ENCODE data around the gene CFAP210. TPM values are rescaled to one million over a fixed set of nuclear protein-coding genes. Genes with fewer than 3 reads are reported as not detected.
"Not testable (repeated sequence)": the region's sequence is repeated elsewhere in the genome, so short reads cannot be mapped to it uniquely, and the experiment has no call there.

Gene CFAP210
- total RNA-seq, 1 donor from 2014 or later: 0.40 TPM

DNA sequence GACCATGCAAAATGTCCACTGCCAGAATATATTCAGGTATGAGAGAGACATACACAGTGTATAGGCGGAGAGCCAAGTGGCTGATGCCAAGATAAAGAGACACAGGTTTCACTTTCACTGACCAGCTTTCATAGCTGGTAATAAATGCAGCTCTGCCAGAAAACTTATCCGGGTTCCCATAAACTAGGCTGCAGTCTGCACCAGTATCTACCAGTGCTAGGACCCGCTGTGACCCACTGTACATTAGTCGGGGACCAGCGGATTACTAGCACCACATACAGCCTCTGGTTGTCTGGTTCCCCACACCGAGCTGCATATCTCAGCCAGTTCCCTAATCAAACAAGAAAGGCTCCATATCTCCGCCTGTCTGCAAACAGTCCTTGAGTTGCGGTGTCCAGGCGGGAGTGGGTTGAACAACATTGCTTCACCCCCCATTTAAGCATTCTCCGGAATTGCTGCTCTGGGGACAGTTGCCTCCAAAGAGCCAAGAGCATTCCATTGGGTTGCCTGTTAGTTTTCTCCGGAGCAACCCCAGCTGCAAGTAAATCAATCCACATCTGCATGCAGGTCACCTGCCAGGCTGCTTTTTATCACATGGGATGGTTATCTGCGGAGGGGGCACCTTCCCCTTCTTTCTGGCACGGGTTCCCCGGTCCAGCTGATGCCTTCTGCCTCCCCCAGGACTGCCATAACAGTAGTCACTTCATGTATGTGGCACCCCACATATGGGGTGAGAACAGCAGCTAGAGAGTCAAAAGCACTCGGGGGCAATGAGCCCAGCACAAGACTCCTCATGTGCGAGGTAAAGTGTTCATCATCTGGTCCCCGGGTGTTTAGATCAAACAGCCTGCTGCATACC, 21.4 kb upstream of the CFAP210 start:
- intact Hi-C loops (cut with DNase I): no loop called here
- ATAC-seq: peak; percentile 48
- DNase-seq (ENCODE audit: low spot score): no peak

DNA sequence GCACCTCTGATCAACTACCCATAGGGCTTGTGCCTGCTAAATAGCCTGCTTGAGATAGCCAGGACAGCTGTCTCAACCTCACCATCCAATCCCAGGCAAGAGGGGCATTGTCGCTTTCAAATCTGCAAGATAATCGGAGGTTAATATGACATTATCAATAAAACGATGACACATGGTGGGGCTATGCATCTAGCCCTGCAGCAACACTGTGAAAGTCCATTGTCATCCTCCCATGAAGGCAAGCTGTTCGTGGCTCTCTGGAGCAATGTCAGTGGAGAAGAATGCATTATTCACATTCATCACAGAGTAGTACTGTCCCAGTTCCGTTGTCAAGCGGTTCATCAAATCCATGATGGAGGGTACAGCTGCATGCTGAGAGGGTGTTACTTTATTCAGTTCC, 20.5 kb upstream of the CFAP210 start:
- ATAC-seq: no peak
- intact Hi-C loops (cut with DNase I): no loop called here
- no peak for DNase-seq (ENCODE audit: low spot score)

DNA sequence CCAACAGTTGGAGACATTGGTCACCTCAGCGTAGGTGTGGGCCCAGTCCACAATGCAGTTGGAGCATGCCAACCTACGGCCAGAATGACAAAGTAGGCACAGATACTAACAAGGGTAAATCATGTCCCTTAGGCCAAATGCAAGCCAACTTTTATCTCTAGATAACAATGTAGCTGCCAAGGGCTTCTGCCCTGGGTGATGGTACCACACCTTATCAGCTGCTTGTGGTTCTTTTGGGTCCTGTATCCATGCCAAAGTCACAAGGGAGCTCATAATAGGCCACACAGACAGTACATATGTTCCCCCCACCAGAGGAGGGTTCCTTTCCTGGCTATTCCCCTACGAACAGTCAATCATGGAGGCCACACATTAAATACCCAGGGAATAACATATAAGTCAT, 19.1 kb upstream of the CFAP210 start:
- intact Hi-C loops (cut with DNase I): no loop called here
- ATAC-seq: no peak
- DNase-seq (ENCODE audit: low spot score): no peak

DNA sequence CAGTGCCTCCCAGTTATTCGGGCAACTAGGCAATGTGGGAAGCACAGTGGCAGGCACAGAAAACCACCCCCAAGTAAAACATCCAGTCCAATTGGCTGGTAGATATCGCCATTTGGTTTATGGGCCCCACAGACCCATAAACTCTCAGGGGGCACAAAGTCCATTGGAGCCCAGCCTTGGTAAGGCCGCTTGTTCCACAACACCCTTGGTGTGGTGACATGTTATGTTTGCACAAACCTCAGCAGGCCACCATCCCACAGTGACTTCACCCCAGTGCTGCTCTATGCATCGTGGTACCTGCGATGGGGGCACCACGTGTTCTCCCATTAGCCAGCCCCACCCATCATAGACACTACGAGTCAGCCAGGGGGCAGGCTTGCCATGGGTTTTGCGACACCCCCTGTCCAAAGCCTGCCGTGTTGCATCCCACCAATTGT, 18.6 kb upstream of the CFAP210 start:
- intact Hi-C loops (cut with DNase I): no loop called here
- no peak for ATAC-seq
- no peak for DNase-seq (ENCODE audit: low spot score)

DNA sequence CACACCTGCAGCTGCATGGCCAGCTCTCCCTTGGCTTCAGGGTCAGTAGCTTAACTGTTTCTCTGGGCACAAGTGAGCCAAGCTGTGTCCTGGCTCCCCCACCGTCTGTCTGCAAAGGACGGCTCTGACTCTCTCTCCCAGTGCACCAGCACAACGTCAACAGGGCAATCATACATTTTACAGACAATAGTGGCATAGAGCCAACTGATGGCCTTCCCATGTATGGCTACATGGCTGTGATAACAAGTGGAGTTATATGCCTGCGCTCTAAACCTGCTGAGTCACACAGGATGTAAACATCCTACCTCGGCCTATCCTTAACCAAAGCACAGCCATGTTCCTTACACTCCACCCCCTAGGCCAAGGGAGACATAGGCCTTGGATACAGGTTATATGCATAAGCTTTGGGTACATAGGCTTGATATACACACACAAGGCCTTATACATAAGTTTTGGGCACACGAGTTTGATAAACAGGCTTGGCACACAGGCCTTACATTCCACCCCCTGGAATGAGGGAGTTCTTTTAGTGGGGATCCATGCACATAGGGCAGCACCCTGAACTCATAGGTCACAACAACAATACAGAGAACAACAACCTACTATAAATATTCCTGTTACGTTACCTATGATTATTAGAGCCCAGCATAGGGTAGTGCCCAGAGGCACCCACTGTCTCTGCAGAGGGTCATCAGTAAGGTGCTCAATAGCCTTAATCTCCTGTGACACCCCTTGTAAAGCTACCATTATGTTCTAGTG, 17.7 kb upstream of the CFAP210 start:
- intact Hi-C loops (cut with DNase I): no loop called here
- DNase-seq (ENCODE audit: low spot score) (no peak), ATAC-seq (no peak)

DNA sequence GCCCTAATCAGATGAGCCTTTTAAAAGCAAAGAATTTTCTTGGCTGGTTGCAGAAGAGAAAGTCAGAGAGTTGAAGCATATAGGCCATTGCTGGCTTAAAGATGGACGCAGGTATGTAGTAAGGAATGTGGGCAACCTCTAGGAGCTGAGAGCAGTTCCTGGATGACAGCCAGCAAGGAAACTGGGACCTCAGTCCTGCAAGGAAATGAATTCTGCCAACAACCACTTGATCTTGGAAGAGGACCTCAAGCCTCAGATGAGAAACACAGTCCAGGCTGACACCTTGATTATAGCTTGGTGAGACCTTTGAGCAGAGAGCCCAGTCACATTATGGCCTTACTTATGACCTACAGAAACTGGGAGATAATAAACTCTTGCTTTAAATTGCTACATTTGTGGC, 15.8 kb upstream of the CFAP210 start:
- intact Hi-C loops (cut with DNase I): no loop called here
- no peak for DNase-seq (ENCODE audit: low spot score)
- ATAC-seq: no peak

DNA sequence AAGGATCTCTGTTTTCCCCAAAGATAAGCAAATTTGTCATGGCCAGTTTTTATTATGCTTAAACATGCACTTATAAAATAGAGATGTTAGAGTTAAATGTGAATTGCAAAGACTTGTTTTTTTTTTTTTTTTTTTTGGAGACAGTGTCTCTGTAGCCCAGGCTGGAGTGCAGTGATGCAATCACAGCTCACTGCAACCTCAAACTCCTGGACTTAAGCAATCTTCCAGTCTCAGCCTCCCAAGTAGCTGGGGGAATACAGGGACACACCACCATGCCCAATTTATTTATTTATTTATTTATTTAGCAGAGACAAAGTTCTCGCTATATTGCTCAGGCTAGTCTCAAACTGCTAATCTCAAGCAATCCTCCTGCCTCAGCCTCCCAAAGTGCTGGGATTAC, 15.1 kb upstream of the CFAP210 start:
- DNase-seq (ENCODE audit: low spot score) (no peak), ATAC-seq (no peak)
- intact Hi-C loops (cut with DNase I): no loop called here

DNA sequence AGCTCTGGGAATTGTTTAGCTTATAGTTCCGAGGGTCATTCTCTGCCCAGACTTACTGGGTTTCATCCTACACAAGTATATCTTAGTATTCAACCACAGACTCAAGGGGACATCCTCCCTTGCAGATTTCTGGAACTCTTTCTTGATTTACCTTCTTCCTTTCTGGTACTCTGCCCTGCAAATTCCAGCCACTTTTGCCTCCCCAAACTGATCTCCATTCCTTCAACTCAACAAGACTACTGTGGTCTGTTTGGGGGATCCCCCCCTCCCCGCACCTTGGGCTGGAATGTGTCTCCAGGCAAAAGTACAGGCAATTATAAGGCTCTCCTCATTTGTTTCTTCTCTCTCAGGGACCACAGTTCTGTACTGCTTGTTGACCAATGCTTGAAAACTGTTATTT, 13.4 kb upstream of the CFAP210 start:
- intact Hi-C loops (cut with DNase I): no loop called here
- ATAC-seq (no peak), DNase-seq (ENCODE audit: low spot score) (no peak)

DNA sequence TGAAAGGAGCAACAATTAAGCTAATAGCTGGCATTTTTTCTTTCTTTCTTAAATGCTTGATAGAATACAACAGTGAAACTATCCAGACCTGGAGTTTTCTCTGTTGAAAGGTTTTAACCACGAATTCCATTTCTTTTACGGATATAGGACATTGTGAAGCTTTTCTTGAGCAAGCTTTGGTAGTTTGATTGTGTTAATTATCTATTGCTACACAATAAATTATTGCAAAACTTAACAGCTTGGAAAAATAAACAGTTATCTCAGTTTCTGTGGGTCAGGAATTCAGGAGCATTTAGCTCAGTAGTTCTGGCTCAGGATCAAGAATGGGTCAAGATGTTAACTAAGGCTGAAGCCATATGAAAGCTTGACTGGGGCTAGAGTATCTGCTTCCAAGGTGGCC, 11.7 kb upstream of the CFAP210 start:
- intact Hi-C loops (cut with DNase I): no loop called here
- peak; percentile 74 for ATAC-seq

DNA sequence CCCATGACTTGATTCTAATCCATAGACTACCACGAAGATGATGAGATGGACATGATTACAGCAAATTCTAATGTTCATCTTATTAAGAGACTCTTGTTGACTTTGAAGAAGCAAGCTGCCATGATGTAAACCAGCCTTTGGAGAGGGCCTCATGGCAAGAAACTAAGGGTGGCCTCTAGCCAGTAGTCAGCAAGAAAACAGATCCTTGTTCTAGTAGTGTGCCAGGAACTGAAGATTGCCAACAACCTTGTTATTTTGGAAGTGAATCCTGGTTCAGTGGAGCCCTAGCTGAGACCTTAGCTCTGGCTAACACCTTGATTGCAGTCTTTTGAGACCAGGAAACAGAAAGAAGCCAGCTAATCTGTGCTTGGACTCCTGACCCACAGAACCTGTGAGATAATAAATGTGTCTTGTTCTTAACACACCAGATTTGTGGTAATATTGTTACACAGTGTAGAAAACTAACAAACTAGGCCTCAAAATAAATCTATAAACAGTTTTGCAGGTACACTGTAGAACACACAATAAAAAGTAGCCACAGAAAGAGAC, 10.0 kb upstream of the CFAP210 start:
- intact Hi-C loops (cut with DNase I): no loop called here
- DNase-seq (ENCODE audit: low spot score) (no peak), ATAC-seq (peak; percentile 46)

More for the DNA sequence above, 11.7 kb upstream of the CFAP210 start:
- DNase-seq (ENCODE audit: low spot score): no peak

DNA sequence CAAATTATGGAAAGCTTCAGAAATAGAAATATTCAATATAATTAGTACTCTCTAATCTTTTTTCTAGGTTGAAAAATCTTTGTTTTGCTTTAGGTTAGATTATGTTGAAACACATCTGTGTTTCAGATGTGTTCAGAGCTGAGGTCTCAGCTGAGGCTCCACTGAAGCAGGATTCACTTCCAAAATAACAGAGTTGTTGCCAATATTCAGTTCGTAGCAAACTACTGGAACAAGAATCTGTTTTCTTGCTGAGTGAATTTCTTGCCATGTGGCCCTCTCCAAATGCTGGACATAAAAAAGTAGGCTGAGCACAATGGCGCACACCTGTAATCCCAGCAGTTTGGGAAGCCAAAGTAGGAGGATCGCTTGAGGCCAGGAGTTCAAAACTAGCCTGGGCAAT, 8.8 kb upstream of the CFAP210 start:
- DNase-seq (ENCODE audit: low spot score): no peak
- peak; percentile 77 for ATAC-seq
- intact Hi-C loops (cut with DNase I): no loop called here

DNA sequence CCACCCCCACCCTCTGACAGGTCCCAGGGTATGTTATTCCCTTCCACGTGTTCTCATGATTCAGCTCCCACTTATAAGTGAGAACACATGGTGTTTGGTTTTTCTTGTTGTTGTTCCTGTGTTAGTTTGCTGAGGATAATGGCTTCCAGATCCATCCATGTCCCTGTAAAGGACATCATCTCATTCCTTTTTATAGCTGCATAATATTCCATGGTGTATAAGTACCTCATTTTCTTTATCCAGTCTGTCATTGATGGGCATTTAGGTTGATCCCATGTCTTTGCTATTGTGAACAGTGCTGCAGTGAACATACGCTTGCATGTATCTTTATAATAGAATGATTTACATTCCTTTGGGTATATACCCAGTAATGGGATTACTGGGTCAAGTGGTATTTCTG, 5.0 kb upstream of the CFAP210 start:
- intact Hi-C loops (cut with DNase I); ATAC-seq; DNase-seq (ENCODE audit: low spot score): not testable (repeated sequence)

DNA sequence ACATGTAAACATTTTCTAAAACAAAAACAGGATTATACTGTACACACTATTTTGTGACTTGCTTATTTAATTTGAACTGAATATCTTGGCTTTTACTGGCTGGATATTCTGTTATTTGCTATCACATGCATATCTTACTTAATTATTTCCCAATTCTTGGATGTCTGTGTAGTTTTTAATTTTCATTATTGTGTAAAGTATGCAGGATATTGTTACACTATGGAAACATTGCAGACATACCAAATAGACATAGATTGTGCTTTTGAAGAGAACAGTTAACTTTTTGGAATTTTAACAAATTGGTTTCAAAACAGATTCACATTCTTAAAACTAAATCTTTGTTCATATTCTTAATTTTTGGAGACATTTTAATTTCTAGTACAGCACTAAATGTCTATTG, 2.2 kb upstream of the CFAP210 start:
- DNase-seq (ENCODE audit: low spot score) (no peak), ATAC-seq (no peak)
- intact Hi-C loops (cut with DNase I): no loop called here

DNA sequence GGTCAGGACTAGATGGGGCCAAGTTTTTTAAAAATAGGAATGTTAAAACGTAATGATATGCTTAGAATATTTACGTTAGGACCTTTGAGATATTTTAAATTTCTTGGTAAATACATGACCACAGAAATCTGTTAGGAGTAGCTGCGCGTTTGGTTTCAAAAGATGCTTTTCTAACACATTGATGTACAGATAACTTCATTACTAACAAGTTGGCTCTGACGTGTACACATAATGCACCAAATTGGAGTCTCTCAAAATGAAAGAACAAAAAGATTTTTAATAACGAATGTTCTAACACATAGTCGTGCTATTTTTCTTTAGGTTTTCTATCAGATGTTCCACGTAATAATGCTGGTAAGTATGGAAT, 672 bp upstream of the CFAP210 start:
- intact Hi-C loops (cut with DNase I): no loop called here
- no peak for DNase-seq (ENCODE audit: low spot score)
- ATAC-seq: no peak

DNA sequence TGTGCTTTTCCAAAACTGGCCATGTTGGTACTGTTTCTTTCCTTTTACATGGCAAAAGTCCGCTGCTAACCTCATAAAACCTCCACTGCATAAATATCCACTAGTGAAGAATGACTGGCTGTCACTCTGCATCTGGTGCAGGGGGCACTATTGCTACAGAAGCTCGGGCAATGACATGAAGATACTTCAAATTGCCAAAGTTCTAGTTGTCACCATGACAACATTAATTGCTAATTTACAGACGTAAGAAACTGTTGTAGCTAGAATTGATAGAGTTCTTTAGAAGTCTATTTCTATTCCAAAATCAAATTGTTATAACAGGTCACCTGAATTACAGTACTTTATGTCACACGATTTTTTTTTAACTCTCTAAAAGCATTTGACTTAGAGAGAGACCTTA, 845 bp downstream of the CFAP210 start:
- DNase-seq (ENCODE audit: low spot score) (no peak), ATAC-seq (peak; percentile 41)
- intact Hi-C loops (cut with DNase I): no loop called here

DNA sequence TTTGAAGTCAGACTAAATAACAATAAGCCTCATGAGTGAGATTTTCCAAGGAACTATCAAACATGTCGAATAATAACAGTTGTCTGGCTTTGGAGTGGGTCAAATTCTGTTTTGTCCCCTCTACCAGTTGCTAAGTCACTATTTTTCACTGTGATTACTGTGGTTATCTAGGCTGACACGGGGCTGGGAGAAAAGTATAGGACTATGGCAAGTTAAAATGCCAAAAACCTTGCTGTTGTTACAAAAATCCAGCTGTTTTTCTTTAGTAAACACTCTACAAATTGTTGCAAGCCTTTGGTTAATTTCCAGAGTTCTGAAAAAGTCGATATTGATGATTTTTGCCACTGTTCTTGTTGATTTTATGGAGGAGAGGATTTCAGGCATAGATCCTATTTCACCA, 1.5 kb downstream of the CFAP210 start:
- no peak for DNase-seq (ENCODE audit: low spot score)
- intact Hi-C loops (cut with DNase I): no loop called here
- no peak for ATAC-seq

DNA sequence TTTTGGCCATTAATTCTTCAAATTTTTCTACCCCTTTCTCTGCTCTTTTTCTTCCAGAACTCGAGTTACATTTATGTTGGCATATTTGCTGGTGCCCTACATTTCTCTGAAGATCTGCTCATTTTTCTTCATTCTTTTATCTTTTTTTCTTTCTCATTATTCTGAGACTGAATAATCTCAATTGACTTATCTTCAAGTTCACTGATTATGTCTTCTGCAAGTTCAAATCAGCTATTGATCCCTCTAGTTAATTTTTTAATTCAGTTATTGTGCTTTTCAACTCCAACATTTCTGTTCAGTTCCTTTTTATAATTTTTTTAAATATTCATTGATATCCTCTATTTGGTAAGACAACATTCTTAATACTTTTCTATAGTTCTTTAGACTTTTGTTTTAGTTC, 3.2 kb downstream of the CFAP210 start:
- intact Hi-C loops (cut with DNase I): no loop called here
- ATAC-seq: no peak

DNA sequence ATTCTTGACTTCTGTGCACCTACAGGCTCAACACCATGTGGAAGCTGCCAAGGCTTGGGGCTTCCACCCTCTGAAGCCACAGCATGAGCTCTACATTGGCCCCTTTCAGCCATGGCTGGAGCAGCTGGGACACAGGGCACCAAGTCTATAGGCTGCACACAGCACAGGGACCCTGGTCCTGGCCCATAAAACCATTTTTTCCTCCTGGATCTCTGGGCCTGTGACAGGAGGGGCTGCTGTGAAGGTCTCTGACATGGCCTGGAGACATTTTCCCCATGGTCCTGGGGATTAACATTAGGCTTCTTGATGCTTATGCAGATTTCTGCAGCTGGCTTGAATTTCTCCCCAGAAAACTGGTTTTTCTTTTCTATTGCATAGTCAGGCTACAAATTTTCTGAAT, 6.3 kb downstream of the CFAP210 start:
- intact Hi-C loops (cut with DNase I); ATAC-seq; DNase-seq (ENCODE audit: low spot score): not testable (repeated sequence)

More for the DNA sequence above, 3.2 kb downstream of the CFAP210 start:
- no peak for DNase-seq (ENCODE audit: low spot score)

DNA sequence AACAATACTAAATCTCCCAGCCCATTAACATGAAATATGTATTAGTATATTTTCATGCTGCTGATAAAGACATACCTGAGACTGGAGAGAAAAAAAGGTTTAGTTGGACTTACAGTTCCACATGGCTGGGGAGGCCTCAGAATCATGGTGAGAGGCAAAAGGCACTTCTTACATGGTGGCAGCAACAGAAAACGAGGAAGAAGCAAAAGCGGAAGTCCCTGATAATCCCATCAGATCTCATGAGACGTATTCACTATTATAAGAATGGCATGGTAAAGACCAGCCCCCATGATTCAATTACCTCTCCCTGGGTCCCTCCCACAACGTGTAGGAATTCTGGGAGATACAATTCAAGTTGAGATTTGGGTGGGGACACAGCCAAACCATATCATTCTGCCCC, 7.4 kb downstream of the CFAP210 start:
- ATAC-seq; intact Hi-C loops (cut with DNase I); DNase-seq (ENCODE audit: low spot score): not testable (repeated sequence)

DNA sequence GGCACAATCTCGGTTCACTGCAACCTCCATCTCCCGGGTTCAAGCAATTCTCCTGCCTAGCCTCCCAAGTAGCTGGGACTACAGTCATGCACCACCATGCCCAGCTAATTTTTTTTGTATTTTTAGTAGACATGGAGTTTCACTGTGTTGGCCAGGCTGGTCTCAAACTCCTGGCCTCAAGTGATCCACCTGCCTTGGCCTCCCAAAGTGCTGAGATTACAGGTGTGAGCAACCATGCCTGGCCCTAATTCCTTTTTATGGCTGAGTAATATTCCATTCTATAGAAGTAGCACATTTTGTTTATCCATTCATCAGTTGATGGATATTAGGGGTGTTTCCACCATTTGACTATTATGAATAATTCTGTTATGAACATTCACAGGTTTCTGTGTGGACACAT, 9.5 kb downstream of the CFAP210 start:
- intact Hi-C loops (cut with DNase I); DNase-seq (ENCODE audit: low spot score); ATAC-seq: not testable (repeated sequence)

Data from sciatic nerve (tissue), 2 donors.